GM19043 (cell line): ENCODE data around the gene PSMC3IP.
A peak's percentile ranks its signal among the peaks of the same experiment; 100 is the strongest.
"Not testable (repeated sequence)": the region's sequence is repeated elsewhere in the genome, so short reads cannot be mapped to it uniquely, and the experiment has no call there.

Experiments
- ATAC-seq: cut with Tn5 transposase; IDR thresholded peaks from one replicate; pipeline ENCODE4 v1.9.1; 2021; ENCODE audit warnings: low read depth; ENCODE audit not compliant: unreplicated experiment

The PSMC3IP gene

DNA sequence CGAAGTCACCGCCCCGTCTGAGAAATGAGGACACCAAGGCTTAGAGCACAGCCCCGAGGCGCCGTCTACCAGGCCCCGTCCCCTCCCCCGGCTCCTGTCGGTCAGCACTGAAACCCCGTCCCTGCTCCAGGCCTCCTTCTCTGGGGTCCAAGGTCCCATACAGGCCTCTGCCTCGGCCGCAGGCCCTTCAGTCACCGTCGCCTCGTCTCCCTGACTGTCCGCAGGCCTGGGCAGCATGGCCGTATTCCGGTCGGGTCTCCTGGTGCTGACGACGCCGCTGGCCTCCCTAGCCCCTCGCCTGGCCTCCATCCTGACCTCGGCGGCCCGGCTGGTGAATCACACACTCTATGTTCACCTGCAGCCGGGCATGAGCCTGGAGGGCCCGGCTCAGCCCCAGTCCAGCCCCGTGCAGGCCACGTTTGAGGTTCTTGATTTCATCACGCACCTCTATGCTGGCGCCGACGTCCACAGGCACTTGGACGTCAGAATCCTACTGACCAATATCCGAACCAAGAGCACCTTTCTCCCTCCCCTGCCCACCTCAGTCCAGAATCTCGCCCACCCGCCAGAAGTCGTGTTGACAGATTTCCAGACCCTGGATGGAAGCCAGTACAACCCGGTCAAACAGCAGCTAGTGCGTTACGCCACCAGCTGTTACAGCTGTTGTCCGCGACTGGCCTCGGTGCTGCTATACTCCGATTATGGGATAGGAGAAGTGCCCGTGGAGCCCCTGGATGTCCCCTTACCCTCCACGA is 15.0 kb downstream of the PSMC3IP start:
- no peak for ATAC-seq

DNA sequence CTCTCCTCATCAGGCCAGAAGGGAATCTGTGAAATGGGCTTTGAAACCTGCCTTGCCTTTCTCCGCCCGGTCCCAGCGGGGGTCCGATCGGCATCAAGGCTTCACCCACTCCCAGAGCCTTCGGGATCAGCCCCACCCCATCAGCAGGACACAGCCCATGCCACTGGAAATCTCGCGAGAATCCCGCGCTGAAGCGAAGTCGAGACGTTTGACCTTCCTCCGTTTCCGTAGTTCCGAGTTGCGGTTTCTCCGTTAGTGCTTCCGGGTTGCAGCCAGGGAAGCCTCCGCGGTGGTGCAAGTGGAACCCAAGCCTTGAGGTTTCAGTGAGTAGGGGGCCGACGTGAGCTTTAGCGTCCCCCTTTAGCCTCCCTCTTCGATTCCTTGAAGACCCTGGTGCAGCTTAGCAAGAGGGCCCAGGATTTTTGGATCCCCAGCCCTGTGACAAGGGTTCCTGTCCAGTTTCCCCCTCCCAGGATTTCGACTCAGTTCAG is 15.6 kb downstream of the PSMC3IP start, which contains the start of gene COASY:
COASY (plus strand) TSS at position 252 of the 491 bp plus-strand sequence. CDS start 475 bp downstream, outside the sequence.
- no peak for ATAC-seq

DNA sequence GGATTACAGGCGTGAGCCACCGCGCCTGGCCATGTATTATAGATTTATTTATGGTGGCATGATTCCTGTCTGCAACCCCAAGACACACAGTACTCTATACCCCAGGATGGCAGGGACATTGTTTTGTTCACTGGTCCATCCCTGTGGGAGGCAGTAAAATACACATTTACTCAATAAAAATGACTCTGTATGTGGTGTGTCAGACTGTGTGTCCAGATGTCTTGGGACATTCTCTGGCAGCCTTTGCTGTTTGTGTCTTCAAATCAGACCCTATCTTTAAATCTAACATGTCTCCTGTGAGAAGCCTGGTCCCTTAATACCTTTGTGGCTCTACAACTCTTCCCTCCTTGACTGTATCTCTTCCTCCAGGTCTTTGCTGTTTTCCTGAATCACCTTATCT is 17.3 kb downstream of the PSMC3IP start:
- no peak for ATAC-seq

DNA sequence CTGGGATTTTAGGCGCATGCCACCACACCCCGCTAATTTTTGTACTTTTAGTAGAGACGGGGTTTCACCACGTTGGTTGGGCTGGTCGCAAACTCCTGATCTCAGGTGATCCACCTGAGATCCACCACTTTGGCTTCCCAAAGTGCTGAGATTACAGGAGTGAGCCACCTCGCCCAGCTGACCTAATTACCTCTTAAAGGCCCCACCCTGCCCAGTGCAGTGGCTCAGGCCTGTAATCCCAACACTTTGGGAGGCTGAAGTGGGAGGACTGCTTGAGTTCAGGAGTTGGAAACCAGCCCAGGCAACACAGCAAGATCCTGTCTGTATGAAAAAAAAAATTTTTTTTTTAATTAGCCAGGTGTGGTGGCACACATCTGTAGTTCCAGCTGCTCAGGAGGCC is 18.5 kb downstream of the PSMC3IP start:
- ATAC-seq, result no peak

DNA sequence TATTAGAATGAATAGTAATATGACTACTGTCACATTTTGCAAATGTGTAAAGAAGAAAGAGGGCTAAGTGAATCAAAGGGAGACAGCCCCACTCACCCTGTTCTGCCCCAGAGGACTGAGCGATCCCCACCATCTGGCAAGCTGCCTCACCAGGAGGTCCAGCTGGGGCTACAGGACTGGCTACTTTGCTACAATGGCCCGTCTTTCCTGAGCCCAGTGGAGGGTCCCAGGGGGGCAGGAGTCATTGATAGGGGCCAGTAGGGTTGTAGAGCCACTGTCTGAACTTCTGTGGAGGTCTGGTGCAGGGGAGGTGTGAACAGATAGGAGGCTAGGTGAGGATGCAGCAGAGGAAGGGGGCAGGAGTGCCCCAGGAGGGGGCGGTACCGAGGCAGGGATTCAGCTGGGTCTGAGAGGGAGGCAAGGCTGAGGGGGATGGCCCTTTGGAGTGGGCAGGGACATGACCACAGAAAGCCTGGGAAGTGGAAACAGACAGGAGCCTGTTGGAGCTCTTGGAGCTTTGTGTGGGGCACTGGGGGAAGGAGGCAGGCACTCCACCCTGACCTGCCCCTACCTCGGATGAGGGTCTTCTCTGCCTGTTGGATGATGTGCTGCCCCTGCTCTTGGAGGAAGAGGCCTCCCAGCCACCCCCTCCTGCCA is 21.4 kb downstream of the PSMC3IP start:
- not testable (repeated sequence) for ATAC-seq

DNA sequence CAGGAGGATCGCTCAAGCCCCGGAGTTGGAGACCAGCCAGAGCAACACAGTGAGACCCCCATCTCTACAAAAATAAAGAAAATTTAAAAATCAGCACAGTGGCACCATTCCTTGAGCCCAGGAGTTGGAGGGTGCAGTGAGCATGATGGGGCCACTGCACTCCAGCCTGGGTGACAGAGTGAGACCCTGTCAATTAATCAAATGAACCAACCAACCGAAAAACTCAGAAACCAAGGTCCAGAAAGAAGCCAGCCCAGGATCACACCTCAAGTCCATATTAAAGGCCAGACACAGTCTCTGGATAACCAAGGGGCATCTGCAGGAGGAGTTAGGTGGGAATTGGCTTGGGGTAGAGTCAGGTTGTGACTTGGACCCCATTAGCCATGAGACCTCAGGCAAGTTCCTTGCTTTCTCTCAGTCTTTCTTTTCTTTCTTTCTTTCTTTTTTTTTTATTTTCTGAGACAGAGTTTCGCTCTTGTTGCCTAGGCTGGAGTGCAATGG is 22.4 kb downstream of the PSMC3IP start:
- ATAC-seq, result no peak

DNA sequence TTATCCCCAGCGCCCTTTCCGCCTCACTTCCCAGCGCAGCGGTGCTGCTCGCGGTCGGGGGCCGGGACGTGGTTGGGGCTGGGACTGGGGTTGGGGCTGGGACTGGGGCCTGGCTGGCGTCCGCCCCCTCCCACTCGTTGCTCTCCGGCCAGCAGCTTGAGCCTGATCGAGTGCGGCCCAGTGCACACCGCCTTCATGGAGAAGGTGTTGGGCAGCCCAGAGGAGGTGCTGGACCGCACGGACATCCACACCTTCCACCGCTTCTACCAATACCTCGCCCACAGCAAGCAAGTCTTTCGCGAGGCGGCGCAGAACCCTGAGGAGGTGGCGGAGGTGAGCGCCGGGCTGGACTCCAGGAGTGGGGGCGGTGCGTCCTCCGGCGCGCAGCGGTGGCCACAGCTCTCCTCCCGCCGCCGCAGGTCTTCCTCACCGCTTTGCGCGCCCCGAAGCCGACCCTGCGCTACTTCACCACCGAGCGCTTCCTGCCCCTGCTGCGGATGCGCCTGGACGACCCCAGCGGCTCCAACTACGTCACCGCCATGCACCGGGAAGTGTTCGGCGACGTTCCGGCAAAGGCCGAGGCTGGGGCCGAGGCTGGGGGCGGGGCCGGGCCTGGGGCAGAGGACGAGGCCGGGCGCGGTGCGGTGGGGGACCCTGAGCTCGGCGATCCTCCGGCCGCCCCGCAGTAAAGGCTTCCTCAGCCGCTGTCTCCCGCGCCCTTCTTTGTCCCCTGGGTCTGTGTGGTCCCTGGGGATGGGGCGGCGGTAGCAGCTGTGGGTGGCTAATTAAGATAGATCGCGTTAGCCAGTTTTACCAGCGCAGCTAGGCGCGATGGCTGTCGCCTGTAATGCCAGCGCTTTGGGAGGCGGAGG is 23.0 kb downstream of the PSMC3IP start:
- ATAC-seq, result peak; percentile 78

DNA sequence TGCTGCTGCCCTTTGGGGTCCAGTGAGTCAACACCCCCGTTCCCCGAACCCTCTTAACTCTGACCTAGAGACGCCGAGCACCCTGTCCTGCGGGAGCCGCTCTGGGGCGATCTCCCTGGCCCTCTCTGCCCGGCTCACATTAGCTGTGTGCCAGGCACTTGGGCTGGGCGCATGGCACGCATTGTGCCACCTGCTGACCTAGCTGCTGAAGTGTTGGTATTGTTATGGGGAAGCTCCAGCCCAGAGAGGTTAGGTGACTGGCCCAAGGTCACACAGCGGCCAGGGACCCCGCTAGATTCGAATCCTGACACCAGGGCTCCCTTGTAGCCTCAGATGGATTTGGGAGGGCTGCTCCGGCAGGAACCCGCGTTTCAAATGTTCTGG is 23.7 kb downstream of the PSMC3IP start:
- ATAC-seq, result no peak

DNA sequence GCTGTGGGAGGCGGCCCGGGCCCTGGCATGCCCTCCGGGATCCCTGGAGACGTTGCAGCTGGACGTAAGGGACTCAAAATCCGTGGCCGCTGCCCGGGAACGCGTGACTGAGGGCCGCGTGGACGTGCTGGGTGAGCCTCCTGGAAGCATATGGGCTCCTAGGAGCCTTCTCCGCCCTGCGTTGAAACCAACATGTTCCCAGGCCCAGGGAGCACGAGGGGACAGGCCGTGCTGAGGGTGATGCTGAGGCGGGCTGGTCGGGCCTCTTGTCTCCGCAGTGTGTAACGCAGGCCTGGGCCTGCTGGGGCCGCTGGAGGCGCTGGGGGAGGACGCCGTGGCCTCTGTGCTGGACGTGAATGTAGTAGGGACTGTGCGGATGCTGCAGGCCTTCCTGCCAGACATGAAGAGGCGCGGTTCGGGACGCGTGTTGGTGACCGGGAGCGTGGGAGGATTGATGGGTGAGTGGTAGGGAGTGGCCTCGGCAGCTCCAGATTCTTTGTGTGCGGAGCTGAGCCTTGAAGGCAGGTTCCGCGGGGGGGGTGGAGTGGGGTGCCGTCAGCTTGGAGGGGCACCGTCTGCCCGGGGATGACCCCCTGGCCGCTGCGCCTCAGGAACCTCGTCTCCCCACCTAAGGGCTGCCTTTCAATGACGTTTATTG is 24.2 kb downstream of the PSMC3IP start:
- ATAC-seq, result no peak

DNA sequence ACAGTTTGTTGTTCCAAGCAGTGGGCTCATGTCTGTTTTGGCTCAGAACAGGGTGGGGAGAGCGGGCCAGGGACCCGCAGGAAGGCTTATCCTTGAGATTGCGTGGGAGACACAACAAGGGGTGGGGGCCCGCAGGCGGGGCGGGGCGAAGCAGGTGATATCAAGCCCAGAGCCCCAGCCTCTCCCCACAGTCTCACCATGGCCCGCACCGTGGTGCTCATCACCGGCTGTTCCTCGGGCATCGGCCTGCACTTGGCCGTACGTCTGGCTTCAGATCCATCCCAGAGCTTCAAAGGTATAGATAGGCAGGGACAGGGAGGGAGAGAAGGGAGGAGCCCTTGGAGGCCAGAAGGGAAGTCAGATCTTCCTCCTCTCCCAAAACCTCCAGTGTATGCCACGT is 24.8 kb downstream of the PSMC3IP start, which contains the start of gene HSD17B1:
HSD17B1 (plus strand) TSS at position 188 of the 400 bp plus-strand sequence; CDS start at position 199, 11 bp downstream.
- ATAC-seq, result not testable (repeated sequence)

DNA sequence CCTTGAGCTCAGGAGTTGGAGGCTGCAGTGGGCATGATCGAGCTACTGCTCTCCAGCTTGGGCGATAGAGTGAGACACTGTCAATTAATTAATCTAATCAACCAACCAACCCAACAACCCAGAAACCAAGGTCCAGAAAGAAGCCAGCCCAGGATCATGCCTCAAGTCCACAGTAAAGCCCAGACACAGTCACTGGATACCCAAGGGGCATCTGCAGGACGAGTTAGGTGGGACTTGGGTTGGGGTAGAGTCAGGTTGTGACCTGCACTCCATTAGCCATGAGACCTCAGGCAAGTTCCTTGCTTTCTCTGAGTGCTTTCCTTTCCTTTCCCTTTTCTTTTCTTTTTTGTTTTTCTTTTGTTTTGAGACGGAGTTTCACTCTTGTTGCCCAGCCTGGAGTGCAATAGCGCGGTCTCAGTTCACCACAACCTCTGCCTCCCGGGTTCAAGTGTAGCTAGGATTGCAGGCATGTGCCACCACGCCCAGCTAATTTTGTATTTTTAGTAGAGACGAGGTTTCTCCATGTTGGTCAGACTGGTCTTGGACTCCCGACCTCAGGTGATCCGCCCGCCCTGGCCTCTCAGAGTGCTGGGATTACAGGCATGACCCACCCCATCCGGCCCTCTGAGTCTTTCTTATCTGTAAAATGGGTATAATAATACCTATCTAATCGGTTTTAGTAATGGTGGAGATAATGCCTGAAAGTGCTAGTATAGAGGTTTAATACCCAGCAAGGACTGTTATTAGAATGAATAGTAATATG is 28.4 kb downstream of the PSMC3IP start:
- ATAC-seq, result no peak

DNA sequence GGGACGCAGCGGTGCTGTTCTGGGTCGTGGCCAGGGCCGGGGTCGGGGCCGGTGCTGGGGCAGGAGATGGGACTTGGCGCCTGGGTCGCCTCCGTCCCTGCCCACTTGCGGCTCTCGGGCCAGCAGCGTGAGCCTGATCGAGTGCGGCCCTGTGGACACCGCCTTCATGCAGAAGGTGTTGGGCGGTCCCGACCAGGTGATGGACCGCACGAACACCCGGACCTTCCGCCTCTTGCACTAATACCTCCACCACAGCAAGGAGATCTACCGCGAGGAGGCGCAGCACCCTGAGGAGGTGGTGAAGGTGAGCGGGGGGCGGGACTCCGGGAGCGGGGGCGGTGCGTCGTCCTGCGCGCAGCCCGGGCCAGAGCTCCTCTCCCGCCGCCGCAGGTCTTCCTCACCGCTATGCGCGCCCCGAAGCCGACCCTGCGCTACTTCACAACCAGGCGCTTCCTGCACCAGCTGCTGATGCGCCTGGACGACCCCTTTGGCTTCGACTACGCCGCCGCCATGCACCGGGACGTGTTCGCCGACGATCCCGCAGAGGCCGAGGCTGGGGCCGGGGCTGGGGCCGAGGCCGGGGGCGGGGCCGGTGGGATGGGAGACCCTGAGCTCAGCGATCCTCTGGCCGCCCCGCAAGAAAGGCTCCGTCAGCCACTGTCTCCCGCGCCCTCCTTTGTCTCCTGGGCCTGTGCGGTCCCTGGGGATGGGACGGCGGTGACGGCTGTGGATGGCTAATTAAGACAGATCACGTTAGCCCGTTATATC is 29.3 kb downstream of the PSMC3IP start:
- ATAC-seq, result no peak

DNA sequence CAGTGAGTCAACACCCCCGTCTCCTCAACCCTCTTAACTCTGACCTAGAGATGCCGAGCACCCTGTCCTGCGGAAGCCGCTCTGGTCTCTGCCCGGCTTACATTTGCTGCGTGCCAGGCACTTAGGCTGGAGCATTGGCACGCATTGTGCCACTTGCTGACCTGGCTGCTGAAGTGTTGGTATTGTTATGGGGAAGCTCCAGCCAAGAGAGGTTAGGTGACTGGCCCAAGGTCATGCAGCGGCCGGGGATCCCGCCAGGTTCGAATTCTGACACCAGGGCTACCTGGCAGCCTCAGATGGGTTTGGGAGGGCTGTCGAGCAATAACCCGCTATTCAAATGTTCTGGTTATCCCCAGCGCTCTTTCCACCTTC is 29.8 kb downstream of the PSMC3IP start:
- ATAC-seq, result no peak

DNA sequence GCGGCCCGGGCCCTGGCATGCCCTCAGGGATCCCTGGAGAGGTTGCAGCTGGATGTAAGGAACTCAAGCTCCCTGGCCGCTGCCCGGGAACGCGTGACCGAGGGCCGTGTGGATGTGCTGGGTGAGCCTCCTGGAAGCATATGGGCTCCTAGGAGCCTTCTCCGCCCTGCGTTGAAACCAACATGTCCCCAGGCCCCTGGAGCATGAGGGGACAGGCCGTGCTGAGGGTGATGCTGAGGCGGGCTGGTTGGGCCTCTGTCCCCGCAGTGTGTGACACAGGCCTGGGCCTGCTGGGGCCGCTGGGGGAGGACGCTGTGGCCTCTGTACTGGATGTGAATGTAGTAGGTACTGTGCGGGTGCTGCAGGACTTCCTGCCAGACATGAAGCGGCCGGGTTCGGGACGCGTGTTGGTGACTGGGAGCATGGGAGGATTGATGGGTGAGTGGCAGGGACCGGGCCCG is 30.5 kb downstream of the PSMC3IP start:
- no peak for ATAC-seq

DNA sequence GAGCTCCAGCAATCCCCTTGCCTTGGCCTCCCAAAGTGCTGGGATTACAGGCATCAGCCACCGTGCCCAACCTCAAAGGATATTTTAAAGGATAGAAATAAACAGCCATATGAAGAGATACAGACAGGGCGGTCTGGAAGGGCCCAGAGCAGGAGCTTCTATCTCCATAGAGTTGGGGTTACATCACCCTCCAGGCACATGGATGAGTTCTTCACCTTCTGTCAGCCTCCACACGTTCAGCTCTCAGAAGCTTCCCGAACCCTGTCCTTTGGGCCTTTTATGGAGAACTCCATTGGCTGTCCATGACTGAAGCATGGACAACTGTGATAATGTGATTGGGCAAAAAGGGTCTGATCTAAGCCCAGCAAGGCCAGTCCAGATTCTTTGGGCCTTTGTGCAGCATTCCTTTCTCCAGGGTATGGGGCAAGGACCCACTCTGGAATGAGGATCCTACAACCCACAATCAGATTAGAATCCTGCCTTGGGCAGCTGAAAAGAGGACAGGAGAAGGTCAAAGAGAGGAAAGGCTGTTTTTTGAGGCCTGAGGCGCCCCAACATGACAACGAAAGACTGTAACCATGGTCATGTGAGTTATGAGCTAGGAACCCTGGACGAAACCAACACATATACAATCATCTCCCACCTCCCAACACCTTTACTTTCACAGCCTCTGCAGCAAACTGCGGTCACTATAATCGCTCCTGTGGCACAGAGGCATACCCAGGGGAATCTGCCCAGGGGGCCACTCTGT is 31.6 kb downstream of the PSMC3IP start:
- not testable (repeated sequence) for ATAC-seq

DNA sequence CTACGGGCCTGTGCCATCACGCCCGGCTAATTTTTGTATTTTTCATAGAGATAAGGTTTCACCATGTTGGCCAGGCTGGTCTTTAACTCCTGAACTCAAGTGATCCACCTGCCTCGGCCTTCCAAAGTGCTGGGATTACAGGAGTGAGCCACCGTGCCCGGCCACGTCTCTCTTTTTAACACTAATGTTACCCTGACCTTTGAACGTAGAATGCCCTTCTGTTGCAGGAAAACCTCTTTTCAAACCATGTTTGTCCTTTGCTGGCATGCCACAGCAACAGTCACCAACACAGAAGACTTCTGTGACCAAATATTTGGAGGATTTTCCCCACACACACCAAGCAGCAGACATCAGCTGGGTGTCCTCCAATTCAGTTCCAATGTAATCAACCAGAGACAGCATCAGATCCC is 32.6 kb downstream of the PSMC3IP start:
- ATAC-seq, result no peak

DNA sequence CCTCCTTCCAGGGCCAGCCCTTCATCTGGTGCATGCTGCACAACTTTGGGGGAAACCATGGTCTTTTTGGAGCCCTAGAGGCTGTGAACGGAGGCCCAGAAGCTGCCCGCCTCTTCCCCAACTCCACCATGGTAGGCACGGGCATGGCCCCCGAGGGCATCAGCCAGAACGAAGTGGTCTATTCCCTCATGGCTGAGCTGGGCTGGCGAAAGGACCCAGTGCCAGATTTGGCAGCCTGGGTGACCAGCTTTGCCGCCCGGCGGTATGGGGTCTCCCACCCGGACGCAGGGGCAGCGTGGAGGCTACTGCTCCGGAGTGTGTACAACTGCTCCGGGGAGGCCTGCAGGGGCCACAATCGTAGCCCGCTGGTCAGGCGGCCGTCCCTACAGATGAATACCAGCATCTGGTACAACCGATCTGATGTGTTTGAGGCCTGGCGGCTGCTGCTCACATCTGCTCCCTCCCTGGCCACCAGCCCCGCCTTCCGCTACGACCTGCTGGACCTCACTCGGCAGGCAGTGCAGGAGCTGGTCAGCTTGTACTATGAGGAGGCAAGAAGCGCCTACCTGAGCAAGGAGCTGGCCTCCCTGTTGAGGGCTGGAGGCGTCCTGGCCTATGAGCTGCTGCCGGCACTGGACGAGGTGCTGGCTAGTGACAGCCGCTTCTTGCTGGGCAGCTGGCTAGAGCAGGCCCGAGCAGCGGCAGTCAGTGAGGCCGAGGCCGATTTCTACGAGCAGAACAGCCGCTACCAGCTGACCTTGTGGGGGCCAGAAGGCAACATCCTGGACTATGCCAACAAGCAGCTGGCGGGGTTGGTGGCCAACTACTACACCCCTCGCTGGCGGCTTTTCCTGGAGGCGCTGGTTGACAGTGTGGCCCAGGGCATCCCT is 34.1 kb downstream of the PSMC3IP start:
- no peak for ATAC-seq
